Astrocyte (in vitro differentiated cells and primary cell): ENCODE measurements around the gene UCK1. TPM values are rescaled to one million over a fixed set of nuclear protein-coding genes. Genes with fewer than 3 reads are reported as not detected.
A peak's percentile ranks its signal among the peaks of the same experiment; 100 is the strongest.

Experiments used
- DNase-seq: peaks from one replicate; pipeline ENCODE4 v3.0.0-alpha.2; 2010; ENCODE audit warnings: low read depth
- FAIRE-seq: peaks from 2 replicates; lab custom pipeline; 2011; peaks lifted over from hg19 to GRCh38; lab: Jason Lieb, UNC
- H2AFZ ChIP-seq: 2 replicates; pipeline ENCODE4 v1.6.0; 2012; ENCODE audit warnings: low read depth, low read length, inconsistent platforms
- H3K27ac ChIP-seq: 2 replicates; pipeline ENCODE4 v1.5.1; 2011; ENCODE audit warnings: low read depth, low read length, inconsistent platforms
- H3K27me3 ChIP-seq: 2 replicates; pipeline ENCODE4 v1.6.0; 2011; ENCODE audit warnings: low read length, inconsistent platforms; ENCODE audit not compliant: insufficient read depth
- H3K36me3 ChIP-seq: 2 replicates; pipeline ENCODE4 v1.5.1; 2011; ENCODE audit warnings: low read length, inconsistent platforms; ENCODE audit not compliant: insufficient read depth
- H3K4me1 ChIP-seq: 2 replicates; pipeline ENCODE4 v1.5.1; 2011; ENCODE audit warnings: low read length, inconsistent platforms; ENCODE audit not compliant: insufficient read depth
- H3K4me2 ChIP-seq: 2 replicates; pipeline ENCODE4 v1.6.0; 2012; ENCODE audit warnings: low read length, inconsistent platforms
- H3K4me3 ChIP-seq: 2 replicates; pipeline ENCODE4 v1.5.1; 2011; ENCODE audit warnings: low read depth, mild to moderate bottlenecking, low read length, inconsistent platforms; ENCODE audit not compliant: insufficient read depth
- H3K79me2 ChIP-seq: 2 replicates; pipeline ENCODE4 v1.6.0; 2012; ENCODE audit warnings: mild to moderate bottlenecking, low read length, inconsistent platforms; ENCODE audit not compliant: insufficient read depth
- H3K9ac ChIP-seq: 2 replicates; pipeline ENCODE4 v1.6.0; 2012; ENCODE audit warnings: mild to moderate bottlenecking, low read length, inconsistent platforms
- H3K9me3 ChIP-seq: 2 replicates; pipeline ENCODE4 v1.5.1; 2012; ENCODE audit warnings: low read depth, mild to moderate bottlenecking, low read length, inconsistent platforms; ENCODE audit not compliant: insufficient read depth
- H4K20me1 ChIP-seq: 2 replicates; pipeline ENCODE4 v1.6.0; 2012; ENCODE audit warnings: low read length, inconsistent platforms; ENCODE audit not compliant: insufficient read depth
- H3K27ac Mint-ChIP-seq: one replicate; pipeline ENCODE4 v1.8.0; 2021; ENCODE audit warnings: mild to moderate bottlenecking, mixed read lengths; ENCODE audit not compliant: unreplicated experiment
- H3K27me3 Mint-ChIP-seq: one replicate; pipeline ENCODE4 v1.8.0; 2021; ENCODE audit warnings: low read depth, mixed read lengths; ENCODE audit not compliant: unreplicated experiment
- H3K36me3 Mint-ChIP-seq: one replicate; pipeline ENCODE4 v1.8.0; 2021; ENCODE audit warnings: low read depth, mixed read lengths; ENCODE audit not compliant: unreplicated experiment
- H3K4me1 Mint-ChIP-seq: one replicate; pipeline ENCODE4 v1.8.0; 2021; ENCODE audit warnings: low read depth, mixed read lengths; ENCODE audit not compliant: unreplicated experiment
- H3K4me3 Mint-ChIP-seq: one replicate; pipeline ENCODE4 v1.8.0; 2021; ENCODE audit warnings: mild to moderate bottlenecking, moderate library complexity, mixed read lengths; ENCODE audit not compliant: unreplicated experiment
- H3K9me3 Mint-ChIP-seq: one replicate; pipeline ENCODE4 v1.8.0; 2021; ENCODE audit warnings: mild to moderate bottlenecking, mixed read lengths; ENCODE audit not compliant: unreplicated experiment
- EZH2 ChIP-seq: IDR thresholded peaks from 2 replicates; pipeline ENCODE4 v1.6.1; 2012; ENCODE audit warnings: mild to moderate bottlenecking, low read length, inconsistent platforms; ENCODE audit not compliant: insufficient read depth
- total RNA-seq: library from RNA; stranded (reverse); gene quantifications from 2 replicates; pipeline ENCODE4 v1.2.1, GENCODE V29; 2021
- TF ChIP-seq, protein P1 (sequence below): IDR thresholded peaks from 2 replicates; pipeline ENCODE4 v1.5.1; 2011; ENCODE audit warnings: low read depth, mild to moderate bottlenecking, inconsistent platforms, low read length, moderate library complexity; ENCODE audit not compliant: insufficient read depth

Gene UCK1
- total RNA-seq, 1 donor from 2014 or later = 15.4 TPM

GRCh38 chr9:131555841-131556673 lies 25.0 kb upstream of the UCK1 start:
- no peak overlapping the region for H3K4me3 ChIP-seq
- no peak overlapping the region for H3K4me2 ChIP-seq
- H3K36me3 Mint-ChIP-seq = peaks cover 16% of the 10 kb centered on the region
- no peak for DNase-seq
- no peak for FAIRE-seq
- H3K9me3 ChIP-seq = no peaks in the 10 kb centered on the region
- TF ChIP-seq EZH2 = no peak
- TF ChIP-seq, protein P1, sequence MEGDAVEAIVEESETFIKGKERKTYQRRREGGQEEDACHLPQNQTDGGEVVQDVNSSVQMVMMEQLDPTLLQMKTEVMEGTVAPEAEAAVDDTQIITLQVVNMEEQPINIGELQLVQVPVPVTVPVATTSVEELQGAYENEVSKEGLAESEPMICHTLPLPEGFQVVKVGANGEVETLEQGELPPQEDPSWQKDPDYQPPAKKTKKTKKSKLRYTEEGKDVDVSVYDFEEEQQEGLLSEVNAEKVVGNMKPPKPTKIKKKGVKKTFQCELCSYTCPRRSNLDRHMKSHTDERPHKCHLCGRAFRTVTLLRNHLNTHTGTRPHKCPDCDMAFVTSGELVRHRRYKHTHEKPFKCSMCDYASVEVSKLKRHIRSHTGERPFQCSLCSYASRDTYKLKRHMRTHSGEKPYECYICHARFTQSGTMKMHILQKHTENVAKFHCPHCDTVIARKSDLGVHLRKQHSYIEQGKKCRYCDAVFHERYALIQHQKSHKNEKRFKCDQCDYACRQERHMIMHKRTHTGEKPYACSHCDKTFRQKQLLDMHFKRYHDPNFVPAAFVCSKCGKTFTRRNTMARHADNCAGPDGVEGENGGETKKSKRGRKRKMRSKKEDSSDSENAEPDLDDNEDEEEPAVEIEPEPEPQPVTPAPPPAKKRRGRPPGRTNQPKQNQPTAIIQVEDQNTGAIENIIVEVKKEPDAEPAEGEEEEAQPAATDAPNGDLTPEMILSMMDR = no peak
- H3K4me3 Mint-ChIP-seq = no peak overlapping the region
- H3K9ac ChIP-seq = no peak overlapping the region
- peaks cover 13% of the 10 kb centered on the region for H3K9me3 Mint-ChIP-seq
- no peak overlapping the region for H3K27ac ChIP-seq
- no peak overlapping the region for H2AFZ ChIP-seq
- H3K27me3 Mint-ChIP-seq = peaks cover 36% of the 10 kb centered on the region
- no peaks in the 10 kb centered on the region for H3K36me3 ChIP-seq
- no peaks in the 10 kb centered on the region for H4K20me1 ChIP-seq
- H3K27ac Mint-ChIP-seq = no peak overlapping the region
- H3K79me2 ChIP-seq = no peaks in the 10 kb centered on the region
- no peaks in the 10 kb centered on the region for H3K4me1 Mint-ChIP-seq
- H3K27me3 ChIP-seq = peaks cover 16% of the 10 kb centered on the region
- no peaks in the 10 kb centered on the region for H3K4me1 ChIP-seq

DNA sequence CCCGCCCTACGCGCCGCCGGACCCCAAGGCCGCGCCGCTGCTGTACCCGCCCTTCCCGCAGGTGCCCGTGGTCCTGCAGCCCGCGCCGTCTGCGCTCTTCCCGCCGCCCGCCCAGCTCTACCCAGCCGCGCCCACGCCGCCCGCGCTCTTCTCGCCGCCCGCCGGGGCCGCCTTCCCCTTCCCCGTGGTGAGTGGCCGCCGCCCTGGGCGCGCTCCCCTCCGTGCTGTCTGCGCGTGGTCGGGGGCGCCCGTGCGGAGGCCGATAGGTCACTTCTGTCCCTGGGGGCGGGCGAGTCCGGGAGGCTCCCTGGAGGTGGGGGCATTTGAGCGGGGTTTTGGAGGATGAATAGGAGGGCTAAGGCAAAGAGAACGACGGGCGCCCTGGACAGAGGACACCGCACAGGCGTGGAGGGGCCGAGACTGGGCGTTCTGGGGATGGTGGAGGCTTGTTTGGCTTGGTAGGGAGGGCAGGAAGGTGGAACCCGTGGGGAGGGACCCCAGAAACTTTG lies 23.8 kb upstream of the UCK1 start:
- H3K9me3 Mint-ChIP-seq = peaks cover 12% of the 10 kb centered on the region
- no peak overlapping the region for H3K4me2 ChIP-seq
- no peak overlapping the region for H3K4me3 ChIP-seq
- H3K27ac ChIP-seq = no peak overlapping the region
- H3K36me3 ChIP-seq = no peaks in the 10 kb centered on the region
- H3K4me3 Mint-ChIP-seq = no peak overlapping the region
- no peaks in the 10 kb centered on the region for H3K4me1 ChIP-seq
- H3K9me3 ChIP-seq = no peaks in the 10 kb centered on the region
- H3K27me3 ChIP-seq = peaks cover 16% of the 10 kb centered on the region
- FAIRE-seq = no peak
- H2AFZ ChIP-seq = no peak overlapping the region
- H3K27me3 Mint-ChIP-seq = peaks cover 47% of the 10 kb centered on the region
- H3K79me2 ChIP-seq = no peaks in the 10 kb centered on the region
- no peaks in the 10 kb centered on the region for H3K4me1 Mint-ChIP-seq
- H4K20me1 ChIP-seq = no peaks in the 10 kb centered on the region
- TF ChIP-seq, protein P1 = no peak
- TF ChIP-seq EZH2 = peak; percentile 89
- peaks cover 16% of the 10 kb centered on the region for H3K36me3 Mint-ChIP-seq
- H3K9ac ChIP-seq = no peak overlapping the region
- H3K27ac Mint-ChIP-seq = no peak overlapping the region
- DNase-seq = no peak
